Activated T-cell treated with anti-CD3 and anti-CD28 coated beads, Interleukin-2, amount 50 U/mL, for 24 hours (primary cell): ENCODE results near the gene DCTN2.
A peak's percentile ranks its signal among the peaks of the same experiment; 100 is the strongest.

Source experiments
- DNase-seq: peaks from one replicate; pipeline ENCODE4 v3.0.0-alpha.2; 2020
- H3K27ac Mint-ChIP-seq: 2 replicates; pipeline ENCODE4 v1.8.0; 2020; ENCODE audit warnings: mild to moderate bottlenecking, mixed read lengths
- H3K27me3 Mint-ChIP-seq: 2 replicates; pipeline ENCODE4 v1.8.0; 2020; ENCODE audit warnings: mixed read lengths
- H3K36me3 Mint-ChIP-seq: 2 replicates; pipeline ENCODE4 v1.8.0; 2020; ENCODE audit warnings: low read depth, mixed read lengths
- H3K4me1 Mint-ChIP-seq: 2 replicates; pipeline ENCODE4 v1.8.0; 2020; ENCODE audit warnings: low read depth, mixed read lengths
- H3K4me3 Mint-ChIP-seq: 2 replicates; pipeline ENCODE4 v1.8.0; 2020; ENCODE audit warnings: mild to moderate bottlenecking, moderate library complexity, mixed read lengths
- H3K9me3 Mint-ChIP-seq: 2 replicates; pipeline ENCODE4 v1.8.0; 2020; ENCODE audit warnings: mixed read lengths

Gene DCTN2

DNA sequence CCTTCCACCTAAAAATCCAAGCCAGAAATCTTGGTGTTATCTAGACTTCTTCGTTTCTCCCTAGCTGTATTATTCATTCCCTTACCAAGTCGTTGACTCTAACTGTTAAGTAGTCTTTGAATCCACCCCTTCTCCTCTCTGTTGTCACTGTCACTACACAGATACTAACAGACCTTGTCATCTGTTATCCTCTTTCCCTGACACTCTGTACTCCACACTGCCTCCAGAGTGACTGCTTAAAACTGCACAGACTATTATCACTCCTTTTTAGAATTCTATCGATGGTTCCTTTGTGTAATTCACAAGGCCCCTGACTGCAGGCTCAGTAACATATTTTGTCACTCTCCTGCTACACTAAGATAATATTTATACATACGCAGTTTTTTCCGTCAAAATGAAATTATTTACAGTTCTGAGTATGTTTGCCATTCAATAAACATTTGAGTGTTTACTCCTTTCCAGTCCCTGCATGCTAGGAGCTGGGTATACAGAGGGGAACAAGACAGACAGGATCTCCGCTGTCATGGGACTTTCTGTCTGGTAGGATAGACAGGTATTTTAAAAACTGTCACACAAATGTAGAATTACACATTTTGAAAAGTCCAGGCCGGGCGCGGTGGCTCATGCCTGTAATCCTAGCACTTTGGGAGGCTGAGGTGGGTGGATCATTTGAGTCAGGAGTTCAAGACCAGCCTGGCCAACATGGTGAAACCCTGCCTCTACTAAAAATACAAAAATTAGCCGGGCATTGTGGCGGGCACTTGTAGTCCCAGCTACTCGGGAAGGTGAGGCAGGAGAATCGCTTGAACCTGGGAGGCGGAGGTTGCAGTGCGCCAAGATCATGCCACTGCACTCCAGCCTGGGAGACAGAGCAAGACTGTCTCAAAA is 55.4 kb downstream of the DCTN2 start:
- DNase-seq, result no peak
- H3K36me3 Mint-ChIP-seq, result peaks cover 76% of the 10 kb centered on the region
- H3K4me1 Mint-ChIP-seq, result peaks cover 33% of the 10 kb centered on the region
- no peaks in the 10 kb centered on the region for H3K9me3 Mint-ChIP-seq
- H3K4me3 Mint-ChIP-seq, result no peak overlapping the region
- H3K27ac Mint-ChIP-seq, result peak overlapping the region; percentile 66
- H3K27me3 Mint-ChIP-seq, result no peaks in the 10 kb centered on the region

DNA sequence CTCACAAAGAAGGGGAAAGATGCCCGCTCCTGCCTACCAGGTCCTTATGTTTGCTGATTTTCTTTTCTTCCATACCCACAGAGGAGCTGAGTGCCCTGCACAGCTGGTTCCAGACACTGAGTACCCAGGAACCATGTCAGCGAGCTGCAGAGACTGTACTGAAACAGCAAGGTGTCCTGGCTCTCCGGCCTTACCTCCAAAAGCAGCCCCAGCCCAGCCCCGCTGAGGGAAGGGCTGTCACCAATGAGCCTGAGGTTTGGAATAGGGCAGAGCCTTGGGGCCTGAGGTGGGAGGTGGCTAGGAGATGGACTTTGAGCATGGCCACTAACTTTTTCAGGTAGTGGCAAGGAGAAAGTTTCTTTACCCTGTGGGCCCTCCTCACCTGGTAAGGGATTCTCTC is 56.9 kb downstream of the DCTN2 start:
- no peak for DNase-seq
- H3K9me3 Mint-ChIP-seq, result no peaks in the 10 kb centered on the region
- H3K36me3 Mint-ChIP-seq, result peaks cover 62% of the 10 kb centered on the region
- peak overlapping the region; percentile 94 for H3K27ac Mint-ChIP-seq
- peaks cover 32% of the 10 kb centered on the region for H3K4me1 Mint-ChIP-seq
- H3K27me3 Mint-ChIP-seq, result no peaks in the 10 kb centered on the region
- H3K4me3 Mint-ChIP-seq, result peak overlapping the region; percentile 89

DNA sequence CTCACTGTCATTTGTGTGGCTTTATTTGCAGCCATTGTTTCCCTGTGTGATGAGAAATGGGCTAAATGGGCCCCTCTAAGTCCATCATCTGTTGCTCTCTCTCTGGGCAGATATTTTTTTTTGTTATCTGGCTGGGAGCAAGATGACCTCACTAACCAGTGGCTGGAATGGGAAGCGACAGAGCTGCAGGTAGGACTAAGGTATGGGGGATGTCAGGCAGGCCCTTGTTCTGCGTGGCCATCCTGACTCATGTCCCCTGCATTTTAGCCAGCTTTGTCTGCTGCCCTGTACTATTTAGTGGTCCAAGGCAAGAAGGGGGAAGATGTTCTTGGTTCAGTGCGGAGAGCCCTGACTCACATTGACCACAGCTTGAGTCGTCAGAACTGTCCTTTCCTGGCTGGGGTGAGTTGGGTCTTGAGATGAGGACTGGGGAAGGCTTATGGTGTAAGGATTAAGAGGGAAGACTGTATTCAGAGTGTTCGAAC is 57.8 kb downstream of the DCTN2 start:
- H3K27ac Mint-ChIP-seq, result peak overlapping the region; percentile 94
- peaks cover 57% of the 10 kb centered on the region for H3K36me3 Mint-ChIP-seq

DNA sequence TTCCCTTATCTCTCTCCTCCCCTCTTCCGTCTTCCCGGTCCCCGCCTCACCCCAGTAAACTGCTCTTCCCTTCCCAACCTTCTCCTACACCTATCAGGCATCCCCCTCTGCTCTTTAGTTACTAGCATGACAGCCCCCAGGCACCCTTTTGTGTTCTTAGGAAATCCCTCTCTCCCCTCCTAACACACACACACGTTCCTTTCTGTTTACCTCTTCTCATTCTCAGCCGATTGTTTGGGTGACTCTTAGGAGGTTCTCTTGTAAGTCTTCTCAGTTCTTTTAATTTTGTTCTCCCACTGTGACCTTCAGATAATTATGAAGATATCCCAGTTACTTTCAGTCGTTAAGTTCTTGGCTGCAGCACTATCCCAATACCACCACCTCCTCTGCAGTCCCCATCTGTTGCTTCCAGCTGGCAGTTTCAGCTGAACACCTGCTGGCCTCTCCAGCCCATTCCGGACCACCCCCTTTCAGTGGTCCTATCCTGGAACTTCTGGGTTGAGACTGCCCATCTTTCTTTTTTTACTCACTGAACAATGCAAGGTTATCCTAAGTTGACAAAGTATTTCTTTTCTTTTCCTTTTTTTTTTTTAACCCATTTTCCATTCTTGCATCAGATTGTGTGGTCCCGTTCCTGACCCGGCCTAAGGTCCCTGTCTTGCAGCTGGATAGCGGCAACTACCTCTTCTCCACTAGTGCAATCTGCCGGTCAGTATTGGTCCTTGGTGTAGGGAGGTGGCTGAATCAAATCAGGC is 58.4 kb downstream of the DCTN2 start:
- H3K4me1 Mint-ChIP-seq, result peaks cover 32% of the 10 kb centered on the region
- H3K36me3 Mint-ChIP-seq, result peaks cover 54% of the 10 kb centered on the region
- H3K9me3 Mint-ChIP-seq, result no peaks in the 10 kb centered on the region
- no peaks in the 10 kb centered on the region for H3K27me3 Mint-ChIP-seq
- H3K4me3 Mint-ChIP-seq, result peak overlapping the region; percentile 89
- DNase-seq, result no peak
- peak overlapping the region; percentile 94 for H3K27ac Mint-ChIP-seq

More for the DNA sequence above, 57.8 kb downstream of the DCTN2 start:
- H3K27me3 Mint-ChIP-seq, result no peaks in the 10 kb centered on the region
- no peak for DNase-seq
- H3K9me3 Mint-ChIP-seq, result no peaks in the 10 kb centered on the region
- peaks cover 32% of the 10 kb centered on the region for H3K4me1 Mint-ChIP-seq
- peak overlapping the region; percentile 89 for H3K4me3 Mint-ChIP-seq

DNA sequence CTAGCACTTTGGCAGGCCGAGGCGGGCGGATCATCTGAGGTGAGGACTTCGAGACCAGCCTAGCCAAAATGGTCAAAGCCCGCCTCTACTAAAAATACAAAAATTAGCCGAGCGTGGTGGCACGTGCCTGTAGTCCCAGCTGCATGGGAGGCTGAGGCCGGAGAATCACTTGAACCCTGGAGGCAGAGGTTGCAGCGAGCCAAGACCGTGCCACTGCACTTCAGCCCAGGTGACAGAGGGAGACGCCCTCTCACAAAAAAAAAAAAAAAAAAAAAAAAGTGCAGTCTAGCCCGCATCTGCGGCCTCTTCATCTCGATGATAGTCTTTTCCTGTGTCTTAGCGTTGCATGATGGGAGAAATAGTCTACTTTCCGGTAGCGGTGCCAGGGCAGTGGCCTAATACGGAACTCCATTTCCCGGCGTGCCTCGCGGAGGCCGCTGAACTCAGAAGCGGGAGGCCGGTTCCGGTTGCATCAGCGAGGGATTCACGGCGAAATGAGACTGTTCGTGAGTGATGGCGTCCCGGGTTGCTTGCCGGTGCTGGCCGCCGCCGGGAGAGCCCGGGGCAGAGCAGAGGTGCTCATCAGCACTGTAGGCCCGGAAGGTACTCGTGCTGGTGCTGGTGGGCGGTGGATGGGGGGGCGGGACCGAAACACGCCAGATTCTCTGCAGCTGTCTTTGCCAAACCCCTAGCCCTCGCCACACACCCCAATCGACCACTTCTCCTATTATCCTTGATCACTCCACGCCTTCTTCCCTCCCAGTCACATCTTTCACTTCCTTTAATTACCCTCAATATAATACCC is 59.2 kb downstream of the DCTN2 start, which contains the start of gene MARS1:
TSS of gene MARS1 (plus strand) at position 472 of the 805 bp plus-strand sequence. CDS start at position 495, 23 bp downstream.
- Mint-ChIP-seq H3K36me3 (peaks cover 51% of the 10 kb centered on the region), H3K9me3 (no peaks in the 10 kb centered on the region), H3K4me1 (peaks cover 36% of the 10 kb centered on the region), H3K27ac (peak within 1 kb of the TSS; percentile 94), H3K4me3 (peak within 1 kb of the TSS; percentile 89), H3K27me3 (no peaks in the 10 kb centered on the region)
- DNase-seq, result peak; percentile 92

DNA sequence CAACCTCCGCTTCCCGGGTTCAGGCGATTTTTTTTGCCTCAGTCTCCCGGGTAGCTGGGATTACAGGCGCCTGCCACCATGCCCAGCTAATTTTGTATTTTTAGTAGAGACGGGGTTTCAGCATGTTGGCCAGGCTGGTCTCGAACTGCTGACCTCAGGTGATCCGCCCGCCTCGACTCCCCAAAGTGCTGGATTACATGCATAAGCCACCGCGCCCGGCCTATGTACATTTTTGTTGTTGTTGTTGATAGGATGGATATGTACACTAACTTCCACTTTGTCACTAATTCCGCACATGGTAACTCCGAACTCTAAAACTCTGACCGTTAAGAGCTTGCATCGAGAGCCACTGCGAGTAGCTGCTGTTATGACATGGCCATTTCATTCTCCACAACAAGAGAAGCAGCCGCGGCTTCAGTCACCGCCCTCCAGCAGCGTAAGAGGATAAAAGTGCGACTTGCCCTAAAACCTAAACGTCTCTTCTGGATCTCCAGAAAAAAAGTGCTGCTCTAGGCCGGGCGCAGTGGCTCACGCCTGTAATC is 59.9 kb downstream of the DCTN2 start:
- Mint-ChIP-seq H3K27ac (peak overlapping the region; percentile 94), H3K4me3 (peak overlapping the region; percentile 89), H3K4me1 (peaks cover 34% of the 10 kb centered on the region), H3K27me3 (no peaks in the 10 kb centered on the region), H3K9me3 (no peaks in the 10 kb centered on the region), H3K36me3 (peaks cover 44% of the 10 kb centered on the region)
- DNase-seq, result no peak

DNA sequence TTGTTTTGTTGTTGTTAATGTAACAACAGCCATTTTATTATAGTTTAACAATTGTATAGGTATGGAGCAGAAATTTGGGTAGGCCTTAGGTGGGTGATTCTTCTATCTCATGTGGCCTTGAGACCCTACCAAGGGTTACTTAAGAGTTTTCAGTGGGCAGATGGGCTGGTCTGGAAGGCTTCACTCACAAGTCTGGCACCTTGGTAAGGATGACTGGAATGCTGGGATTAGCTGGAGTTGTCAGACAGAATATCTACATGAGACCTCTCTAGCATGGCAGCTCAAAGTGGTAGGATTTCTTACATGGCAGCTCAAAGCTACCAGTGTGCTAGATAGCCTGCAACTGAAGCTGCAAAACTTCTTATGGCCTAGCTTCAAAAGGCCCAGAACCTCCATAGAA is 61.3 kb downstream of the DCTN2 start:
- peaks cover 39% of the 10 kb centered on the region for H3K4me1 Mint-ChIP-seq

DNA sequence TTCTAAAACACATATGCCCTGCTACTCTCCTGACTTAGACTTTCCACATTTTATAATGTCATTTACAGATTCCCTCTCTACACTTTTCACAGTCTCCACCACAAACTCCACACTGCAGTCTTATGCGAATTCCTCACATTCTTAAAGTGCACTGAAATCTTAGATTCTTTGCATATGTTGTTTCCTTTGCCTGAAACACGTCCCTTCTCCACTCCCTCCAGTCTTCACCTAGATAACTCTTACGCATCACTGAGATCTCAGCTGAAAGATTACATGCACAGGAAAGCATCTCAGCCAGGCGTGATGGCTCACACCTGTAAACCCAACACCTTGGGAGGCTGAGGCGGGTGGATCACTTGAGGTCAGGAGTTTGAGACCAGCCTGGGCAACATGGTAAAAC is 63.5 kb downstream of the DCTN2 start:
- peaks cover 47% of the 10 kb centered on the region for H3K4me1 Mint-ChIP-seq

More for the DNA sequence above, 61.3 kb downstream of the DCTN2 start:
- H3K27ac Mint-ChIP-seq, result no peak overlapping the region
- H3K36me3 Mint-ChIP-seq, result peaks cover 33% of the 10 kb centered on the region
- no peaks in the 10 kb centered on the region for H3K9me3 Mint-ChIP-seq
- no peak for DNase-seq
- H3K27me3 Mint-ChIP-seq, result no peaks in the 10 kb centered on the region
- H3K4me3 Mint-ChIP-seq, result no peak overlapping the region

DNA sequence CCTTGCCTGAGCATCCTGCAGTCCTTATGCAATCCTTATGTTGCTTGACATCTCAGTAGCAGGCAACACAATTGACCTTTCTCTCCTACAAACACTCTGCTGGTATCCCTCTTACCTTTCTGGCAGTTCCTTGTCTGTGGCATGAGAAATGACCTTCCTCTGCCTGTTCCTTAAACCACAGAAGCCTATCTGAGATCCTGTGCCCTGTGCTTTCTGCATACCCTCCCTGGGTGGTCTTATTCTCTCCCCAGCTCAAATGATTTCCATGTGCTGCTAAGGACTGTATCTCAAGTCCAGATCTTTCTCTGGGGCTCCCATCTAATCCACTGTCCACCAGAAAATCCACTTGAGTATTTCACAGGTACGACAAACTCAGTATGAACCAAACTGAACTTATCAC is 65.3 kb downstream of the DCTN2 start:
- Mint-ChIP-seq H3K36me3 (peaks cover 32% of the 10 kb centered on the region), H3K27me3 (no peaks in the 10 kb centered on the region), H3K9me3 (no peaks in the 10 kb centered on the region), H3K4me3 (no peak overlapping the region), H3K27ac (peak overlapping the region; percentile 99), H3K4me1 (peaks cover 52% of the 10 kb centered on the region)
- no peak for DNase-seq

More for the DNA sequence above, 63.5 kb downstream of the DCTN2 start:
- H3K27ac Mint-ChIP-seq, result no peak overlapping the region
- DNase-seq, result no peak
- peaks cover 24% of the 10 kb centered on the region for H3K36me3 Mint-ChIP-seq
- H3K27me3 Mint-ChIP-seq, result no peaks in the 10 kb centered on the region
- no peak overlapping the region for H3K4me3 Mint-ChIP-seq
- no peaks in the 10 kb centered on the region for H3K9me3 Mint-ChIP-seq
